ENCODE measurements around the gene DSC2.
A peak's percentile ranks its signal among the peaks of the same experiment; 100 is the strongest.

DSC2 gene

DNA sequence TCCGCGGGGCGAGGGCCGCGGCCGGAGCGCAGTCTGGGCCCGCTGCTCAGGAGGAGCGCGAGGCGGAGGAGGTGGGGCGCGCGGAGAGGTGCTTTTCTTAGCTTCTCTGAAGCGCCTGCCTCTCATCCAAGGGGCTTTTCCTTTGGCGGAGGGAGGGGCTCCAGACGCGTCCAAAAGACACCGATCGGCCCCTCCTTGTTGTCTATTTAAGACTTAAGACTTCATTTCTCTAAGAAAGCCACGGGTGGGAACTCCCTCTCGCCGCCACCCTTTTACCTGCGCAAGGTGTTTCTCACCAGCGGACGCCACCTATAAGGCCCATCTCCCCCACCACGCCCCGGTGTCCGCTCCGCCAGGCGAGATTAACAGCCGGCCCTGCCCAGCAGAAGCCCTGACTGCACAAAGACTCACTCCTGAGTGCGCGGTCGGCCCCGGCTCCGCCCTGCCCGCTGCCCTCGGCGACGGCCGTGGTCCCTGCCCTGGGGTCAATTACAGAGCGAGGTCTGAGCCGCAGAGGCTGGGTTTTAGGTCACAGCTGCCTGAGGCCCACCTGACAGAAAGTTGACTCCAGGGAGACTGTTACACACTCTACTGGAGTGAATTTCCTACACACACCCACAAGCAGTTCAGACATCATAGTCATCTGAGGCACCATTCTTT is at the start of gene DSC2:
Gene DSC2 (minus strand): TSS at position 397 of the 660 bp plus-strand sequence. CDS start 450 bp downstream, outside the sequence.
- H3K4me3 ChIP-seq (ENCODE audit: low read depth, low read length), result peak within 1 kb of the TSS; percentile 93
- peak within 1 kb of the TSS; percentile 97 for H2AFZ ChIP-seq
- H3K9ac ChIP-seq, result peak within 1 kb of the TSS; percentile 100
- H3K36me3 ChIP-seq (ENCODE audit: control insufficient read depth, insufficient read depth, low read length), result no peaks in the 10 kb centered on the region
- TF ChIP-seq, protein P1, sequence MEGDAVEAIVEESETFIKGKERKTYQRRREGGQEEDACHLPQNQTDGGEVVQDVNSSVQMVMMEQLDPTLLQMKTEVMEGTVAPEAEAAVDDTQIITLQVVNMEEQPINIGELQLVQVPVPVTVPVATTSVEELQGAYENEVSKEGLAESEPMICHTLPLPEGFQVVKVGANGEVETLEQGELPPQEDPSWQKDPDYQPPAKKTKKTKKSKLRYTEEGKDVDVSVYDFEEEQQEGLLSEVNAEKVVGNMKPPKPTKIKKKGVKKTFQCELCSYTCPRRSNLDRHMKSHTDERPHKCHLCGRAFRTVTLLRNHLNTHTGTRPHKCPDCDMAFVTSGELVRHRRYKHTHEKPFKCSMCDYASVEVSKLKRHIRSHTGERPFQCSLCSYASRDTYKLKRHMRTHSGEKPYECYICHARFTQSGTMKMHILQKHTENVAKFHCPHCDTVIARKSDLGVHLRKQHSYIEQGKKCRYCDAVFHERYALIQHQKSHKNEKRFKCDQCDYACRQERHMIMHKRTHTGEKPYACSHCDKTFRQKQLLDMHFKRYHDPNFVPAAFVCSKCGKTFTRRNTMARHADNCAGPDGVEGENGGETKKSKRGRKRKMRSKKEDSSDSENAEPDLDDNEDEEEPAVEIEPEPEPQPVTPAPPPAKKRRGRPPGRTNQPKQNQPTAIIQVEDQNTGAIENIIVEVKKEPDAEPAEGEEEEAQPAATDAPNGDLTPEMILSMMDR (IDR thresholded peaks at IDR 0.05), result no peak
- H3K27me3 ChIP-seq (ENCODE audit: control insufficient read depth, insufficient read depth, low read length), result no peaks in the 10 kb centered on the region
- peak within 1 kb of the TSS; percentile 94 for H3K4me2 ChIP-seq (ENCODE audit: low read length)
- H3K9me3 ChIP-seq (ENCODE audit: control insufficient read depth, low read length), result no peaks in the 10 kb centered on the region
- H3K4me1 ChIP-seq, result peaks cover 17% of the 10 kb centered on the region
- H3K79me2 ChIP-seq, result peaks cover 18% of the 10 kb centered on the region
- H3K27ac ChIP-seq, result peak within 1 kb of the TSS; percentile 99

DNA sequence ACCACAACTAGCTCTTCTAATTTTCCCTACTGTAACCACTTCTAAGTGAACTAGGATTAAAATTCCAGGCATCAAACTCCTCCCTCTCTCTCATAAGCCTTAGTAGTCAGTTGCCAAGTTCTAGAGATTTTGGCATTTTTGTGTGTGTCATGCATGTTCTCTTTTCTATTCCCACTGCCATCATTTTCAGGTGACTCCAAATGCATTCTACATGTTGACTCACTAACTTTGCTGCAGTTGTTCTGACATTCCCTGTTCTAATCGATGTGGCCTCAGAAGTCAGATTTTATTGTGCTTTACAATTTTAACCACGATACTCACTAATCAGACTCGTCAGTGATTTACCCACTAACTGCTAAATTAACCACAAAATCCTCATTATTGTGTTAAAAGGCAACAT is 47.1 kb upstream of the DSC2 start:
- Histone ChIP-seq H3K4me3 (ENCODE audit: low read depth, low read length) (no peak overlapping the region), H2AFZ (no peak overlapping the region), H3K4me1 (peaks cover 3% of the 10 kb centered on the region), H3K27me3 (ENCODE audit: control insufficient read depth, insufficient read depth, low read length) (no peaks in the 10 kb centered on the region), H3K27ac (no peak overlapping the region), H3K9ac (no peak overlapping the region), H3K36me3 (ENCODE audit: control insufficient read depth, insufficient read depth, low read length) (no peaks in the 10 kb centered on the region), H3K4me2 (ENCODE audit: low read length) (no peak overlapping the region), H3K79me2 (no peaks in the 10 kb centered on the region), H3K9me3 (ENCODE audit: control insufficient read depth, low read length) (no peaks in the 10 kb centered on the region)
- TF ChIP-seq, protein P1 (IDR thresholded peaks at IDR 0.05), result no peak

DNA sequence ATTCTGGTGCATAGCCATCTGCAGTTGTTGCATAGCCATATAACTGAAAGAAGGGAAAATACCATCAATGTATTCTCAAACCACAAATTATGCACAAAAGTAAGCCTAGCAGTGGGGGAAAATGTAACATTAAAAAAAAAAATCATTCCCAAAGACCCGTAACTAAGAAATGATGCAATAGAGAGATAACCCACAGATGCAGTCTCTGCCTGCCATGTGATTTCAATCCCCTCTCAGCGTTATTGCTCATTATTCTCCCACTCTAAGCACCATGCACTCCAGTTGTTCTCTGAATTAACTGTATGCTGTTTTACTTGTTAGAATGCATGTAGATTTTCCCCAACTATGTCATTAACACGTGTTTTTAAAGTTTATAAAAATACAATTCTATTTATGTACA is 46.4 kb upstream of the DSC2 start:
- Histone ChIP-seq H3K27me3 (ENCODE audit: control insufficient read depth, insufficient read depth, low read length) (no peaks in the 10 kb centered on the region), H3K36me3 (ENCODE audit: control insufficient read depth, insufficient read depth, low read length) (no peaks in the 10 kb centered on the region), H3K4me1 (peaks cover 3% of the 10 kb centered on the region), H3K4me3 (ENCODE audit: low read depth, low read length) (no peak overlapping the region), H3K9ac (no peak overlapping the region), H3K27ac (no peak overlapping the region), H3K4me2 (ENCODE audit: low read length) (no peak overlapping the region), H3K9me3 (ENCODE audit: control insufficient read depth, low read length) (no peaks in the 10 kb centered on the region), H3K79me2 (no peaks in the 10 kb centered on the region), H2AFZ (no peak overlapping the region)
- TF ChIP-seq, protein P1 (IDR thresholded peaks at IDR 0.05), result no peak

DNA sequence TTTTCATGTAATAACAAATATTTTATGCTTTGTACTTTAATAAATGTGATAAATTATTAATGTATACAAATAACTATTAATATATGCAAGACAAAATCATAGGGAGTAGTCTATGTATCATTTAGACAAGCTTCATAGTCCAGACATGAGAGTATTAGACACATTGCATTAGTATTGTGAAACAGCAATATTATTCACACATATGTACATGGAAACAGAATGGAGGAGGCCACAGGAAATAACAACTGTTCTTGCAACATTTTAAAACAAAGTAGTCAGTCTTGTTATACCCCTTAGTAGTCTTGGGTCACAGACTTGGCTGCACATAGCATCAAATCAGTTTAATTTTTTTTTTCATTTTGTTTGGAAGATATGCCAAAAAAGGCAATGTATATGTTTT is 44.6 kb upstream of the DSC2 start:
- no peaks in the 10 kb centered on the region for H3K36me3 ChIP-seq (ENCODE audit: control insufficient read depth, insufficient read depth, low read length)
- no peaks in the 10 kb centered on the region for H3K79me2 ChIP-seq
- H3K27ac ChIP-seq, result no peak overlapping the region
- H3K4me3 ChIP-seq (ENCODE audit: low read depth, low read length), result no peak overlapping the region
- no peak overlapping the region for H2AFZ ChIP-seq
- H3K4me1 ChIP-seq, result peaks cover 3% of the 10 kb centered on the region
- no peaks in the 10 kb centered on the region for H3K9me3 ChIP-seq (ENCODE audit: control insufficient read depth, low read length)
- TF ChIP-seq, protein P1 (IDR thresholded peaks at IDR 0.05), result no peak
- H3K27me3 ChIP-seq (ENCODE audit: control insufficient read depth, insufficient read depth, low read length), result no peaks in the 10 kb centered on the region
- H3K4me2 ChIP-seq (ENCODE audit: low read length), result no peak overlapping the region
- H3K9ac ChIP-seq, result no peak overlapping the region

DNA sequence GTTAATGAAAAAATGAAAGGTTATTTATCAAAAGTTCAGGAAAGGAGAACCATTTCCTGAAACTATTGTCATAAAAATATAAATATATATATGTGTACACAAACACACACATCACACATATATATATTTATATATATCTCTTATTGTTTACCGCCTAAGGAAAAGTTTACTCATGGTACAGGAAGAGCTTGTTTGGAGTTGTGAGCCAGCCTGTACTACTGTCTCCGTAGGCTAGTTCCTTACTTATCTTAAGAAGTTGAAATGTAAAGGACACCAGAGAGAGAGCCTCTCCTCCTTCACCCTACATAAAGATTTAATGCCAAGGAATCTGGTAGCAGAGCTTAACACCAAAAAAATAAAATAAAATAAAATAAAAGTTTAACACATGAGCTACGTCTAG is 40.8 kb upstream of the DSC2 start:
- Histone ChIP-seq H3K27ac (no peak overlapping the region), H3K9ac (no peak overlapping the region), H3K4me1 (no peaks in the 10 kb centered on the region), H3K79me2 (no peaks in the 10 kb centered on the region), H3K27me3 (ENCODE audit: control insufficient read depth, insufficient read depth, low read length) (no peaks in the 10 kb centered on the region), H3K4me2 (ENCODE audit: low read length) (no peak overlapping the region), H3K4me3 (ENCODE audit: low read depth, low read length) (no peak overlapping the region), H2AFZ (no peak overlapping the region), H3K36me3 (ENCODE audit: control insufficient read depth, insufficient read depth, low read length) (no peaks in the 10 kb centered on the region), H3K9me3 (ENCODE audit: control insufficient read depth, low read length) (no peaks in the 10 kb centered on the region)
- TF ChIP-seq, protein P1 (IDR thresholded peaks at IDR 0.05), result no peak
